SIG-M5 (cell line): Measurements from ENCODE around the gene WFDC2.

ENCODE experiments used
- DNase-seq: peaks from one replicate; lab custom pipeline; 2025; lab: John Stamatoyannopoulos, UW

The WFDC2 gene

DNA sequence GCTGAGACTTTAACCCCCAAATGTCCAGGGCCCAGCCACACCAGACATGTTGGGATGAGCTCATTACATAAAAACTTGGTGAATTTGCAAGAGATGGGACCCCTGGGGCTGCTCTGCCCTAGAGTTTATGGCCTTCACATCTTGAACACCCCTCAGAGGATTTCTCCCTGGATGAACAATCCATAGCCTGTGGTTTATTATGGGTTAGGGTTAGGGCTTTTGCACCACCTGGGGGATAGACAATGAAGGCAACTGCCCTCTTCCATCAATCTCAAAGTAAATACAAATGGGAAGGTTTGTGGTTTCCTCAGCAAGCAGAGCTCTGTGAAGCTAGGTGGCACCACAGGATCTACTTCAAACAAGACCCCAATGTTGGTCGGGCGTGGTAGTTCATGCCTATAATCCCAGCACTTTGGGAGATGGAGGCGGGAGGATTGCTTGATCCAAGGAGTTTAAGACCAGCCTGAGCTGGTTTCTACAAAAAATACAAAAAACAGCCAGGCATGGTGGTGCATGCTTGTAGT, 28.5 kb downstream of the WFDC2 start:
- DNase-seq = no peak

DNA sequence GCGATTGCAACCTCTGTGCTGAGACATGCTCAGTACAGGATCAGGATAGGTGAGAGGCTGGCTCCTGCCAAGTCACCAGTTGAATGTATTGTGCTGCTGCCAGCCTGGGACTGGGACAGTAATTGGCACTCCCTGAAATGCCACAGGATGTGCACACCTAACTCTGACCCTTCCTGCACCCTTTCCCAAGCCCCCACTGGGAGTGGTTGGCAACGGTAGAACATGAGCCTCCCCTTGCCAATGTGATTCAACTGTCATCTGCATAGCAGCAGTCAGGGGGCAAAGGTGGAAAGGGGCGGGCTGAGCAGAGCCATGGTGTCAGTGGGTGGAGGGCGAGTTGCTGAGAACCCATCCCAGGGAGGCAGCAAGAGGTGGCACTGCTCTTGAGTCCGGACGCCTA, 30.5 kb downstream of the WFDC2 start:
- no peak for DNase-seq

GRCh38 chr20:45501600-45501999, 32.0 kb downstream of the WFDC2 start:
- no peak for DNase-seq

DNA sequence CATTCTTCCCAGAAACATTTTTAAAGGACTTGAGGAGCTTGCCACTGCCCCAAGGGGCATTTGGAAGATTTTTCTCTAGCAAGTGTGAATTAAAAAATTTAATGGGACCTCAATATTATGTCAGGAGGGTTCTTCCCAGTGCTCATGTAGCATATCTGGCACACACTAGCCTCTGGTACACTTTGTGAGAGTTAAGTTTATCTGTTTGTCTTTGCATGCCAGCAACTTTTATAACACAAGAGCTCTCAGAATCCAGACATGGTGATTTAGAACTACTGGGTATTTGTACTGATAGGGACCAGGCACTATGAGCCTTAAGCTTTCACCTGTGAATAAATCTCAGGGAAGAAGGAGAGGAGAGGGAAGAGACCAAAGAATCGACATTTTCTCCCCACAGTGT, 33.0 kb downstream of the WFDC2 start:
- DNase-seq = no peak

DNA sequence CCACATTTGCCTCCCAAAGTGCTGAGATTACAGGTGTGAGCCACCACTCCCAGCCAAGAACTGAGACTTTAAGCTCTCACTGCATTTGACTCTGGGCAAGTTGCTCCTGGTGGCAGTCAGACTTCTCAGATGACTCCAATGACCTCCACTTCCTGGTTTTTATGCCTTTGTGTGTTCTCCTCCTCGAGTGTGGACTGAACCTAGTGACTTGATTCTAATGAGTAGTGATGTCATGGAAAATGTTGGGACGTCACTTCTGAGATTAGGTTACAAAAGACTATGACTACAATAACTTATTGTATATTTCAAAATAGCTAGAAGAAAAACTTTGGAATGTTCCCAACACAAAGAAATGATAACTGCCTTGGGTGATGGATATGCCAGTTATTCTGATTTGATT, 33.9 kb downstream of the WFDC2 start:
- DNase-seq = no peak

DNA sequence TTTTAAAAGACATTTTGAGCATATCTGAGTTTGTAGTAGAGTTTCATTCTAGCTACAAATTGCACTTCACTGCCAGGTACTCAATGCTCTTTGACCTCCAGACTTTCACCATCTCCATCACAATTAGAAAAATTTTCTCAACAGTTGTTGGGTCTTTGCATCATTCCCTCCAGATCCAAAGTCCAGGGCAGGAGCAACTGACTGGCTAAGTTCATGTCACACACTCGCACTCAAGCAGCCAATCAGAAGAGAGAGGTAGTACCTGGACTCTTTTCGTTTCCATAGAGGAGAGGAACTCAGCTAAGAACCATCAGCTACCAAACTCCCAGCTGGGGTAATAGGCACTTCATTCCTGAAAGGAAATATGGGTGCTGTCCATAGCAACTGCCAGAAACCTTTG, 36.8 kb downstream of the WFDC2 start:
- no peak for DNase-seq

GRCh38 chr20:45507011-45507820, 37.7 kb downstream of the WFDC2 start:
- DNase-seq = no peak

- DNase-seq = no peak
Observed at GRCh38 chr20:45508068-45508886, 38.7 kb downstream of the WFDC2 start.

DNA sequence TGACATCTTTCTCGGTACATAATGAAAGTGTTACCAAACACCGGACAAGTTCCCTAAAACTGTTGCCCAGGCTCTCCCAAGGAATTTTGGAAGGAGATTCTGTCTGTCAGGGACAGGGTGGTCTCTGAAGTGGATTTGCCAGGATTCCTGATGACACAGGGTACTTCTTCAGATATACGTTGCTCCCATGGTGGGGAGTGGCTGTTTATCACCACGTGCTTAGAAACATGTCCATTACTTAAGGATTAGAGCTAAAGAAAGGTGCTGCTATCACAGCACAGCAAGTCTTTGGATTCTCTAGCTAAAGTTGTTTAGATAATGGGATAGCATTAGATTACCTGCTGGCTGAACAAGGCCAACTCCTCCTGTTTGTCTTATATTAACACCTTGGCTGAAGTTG, 39.5 kb downstream of the WFDC2 start:
- no peak for DNase-seq

GRCh38 chr20:45510242-45510862, 40.8 kb downstream of the WFDC2 start:
- no peak for DNase-seq

DNA sequence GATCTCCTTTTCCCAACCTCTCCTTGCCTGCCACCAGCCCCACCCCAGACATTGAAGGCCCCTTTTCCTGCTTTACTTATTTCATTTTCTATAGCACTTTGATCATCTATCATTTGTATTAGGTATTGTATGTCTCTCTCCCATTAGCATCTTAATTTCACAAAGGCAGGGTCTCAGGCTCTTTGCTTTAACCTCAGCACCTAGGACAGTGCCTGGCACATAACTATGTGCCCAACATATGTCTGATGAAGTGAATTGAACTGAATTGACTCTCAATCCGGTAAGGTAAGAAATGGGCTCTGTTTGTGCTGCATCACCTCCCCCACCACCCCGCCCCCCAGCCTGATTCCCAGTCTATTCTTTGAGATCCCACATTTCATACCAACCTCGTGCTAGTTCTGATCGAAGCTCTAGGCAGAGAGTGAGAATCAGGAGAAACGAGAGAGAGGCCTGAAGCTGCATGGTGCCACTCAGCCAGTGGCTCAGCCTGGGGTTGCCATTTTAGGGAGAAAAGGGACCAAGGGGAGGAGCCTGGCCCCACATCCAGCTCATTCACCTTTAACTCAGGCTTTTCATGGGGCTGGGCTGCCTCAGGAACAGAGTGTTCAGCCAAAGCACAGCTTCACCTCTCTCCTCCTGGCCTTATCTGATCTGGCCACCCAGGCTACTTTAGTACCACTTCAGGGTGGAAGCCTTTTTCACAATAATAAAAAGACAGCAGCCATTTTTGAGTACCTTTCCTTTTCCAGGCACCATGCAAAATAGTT, 45.8 kb downstream of the WFDC2 start, which contains the start of gene SPINT3:
SPINT3 (minus strand) TSS at position 476 of the 767 bp plus-strand sequence; CDS start at position 462, 14 bp downstream.
- no peak for DNase-seq

GRCh38 chr20:45518282-45518681, 48.7 kb downstream of the WFDC2 start:
- no peak for DNase-seq

DNA sequence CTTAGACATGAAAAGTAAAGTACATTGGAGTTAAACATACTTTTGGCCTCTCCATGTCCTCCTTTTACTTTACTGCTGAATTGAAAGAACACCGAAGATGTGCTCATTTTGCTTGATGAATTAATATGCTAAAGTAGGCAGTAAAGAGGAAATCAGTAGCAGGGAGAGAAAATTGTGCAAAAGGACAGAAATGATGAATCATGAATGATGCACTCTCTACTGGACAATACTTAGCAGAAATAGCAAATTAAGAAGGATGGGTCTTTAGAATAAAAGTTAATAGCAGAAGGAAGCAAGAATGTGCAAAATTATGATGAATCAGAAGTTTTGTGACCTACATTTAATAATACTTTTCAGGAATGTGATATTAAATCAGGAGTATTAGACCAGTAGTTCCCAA, 54.3 kb downstream of the WFDC2 start:
- DNase-seq = no peak

- no peak for DNase-seq
Observed at GRCh38 chr20:45527294-45527693, 57.7 kb downstream of the WFDC2 start.
